ENCODE results near the gene MS4A14.

MS4A14 gene

DNA sequence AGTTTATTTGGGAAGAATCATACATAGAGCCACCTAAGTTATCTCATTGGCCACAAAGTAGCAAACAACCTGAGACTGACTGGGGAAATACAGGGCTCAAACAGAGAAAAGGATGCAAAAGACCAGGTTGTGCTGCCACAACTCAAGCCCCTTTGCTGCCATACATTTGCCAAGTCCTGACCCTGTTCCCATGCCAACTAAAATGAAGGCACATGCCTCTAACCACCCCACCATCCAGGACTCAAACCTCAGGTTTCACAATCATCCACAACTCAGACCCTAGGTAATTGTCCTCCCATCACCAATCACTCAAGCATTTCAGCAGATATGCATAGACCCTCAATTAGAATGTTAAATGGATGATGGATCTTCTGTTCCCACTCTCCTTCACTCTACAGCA is 58.0 kb downstream of the MS4A14 start:
- no peak for DNase-seq (ENCODE audit: low read depth)
- TF ChIP-seq, protein P1, sequence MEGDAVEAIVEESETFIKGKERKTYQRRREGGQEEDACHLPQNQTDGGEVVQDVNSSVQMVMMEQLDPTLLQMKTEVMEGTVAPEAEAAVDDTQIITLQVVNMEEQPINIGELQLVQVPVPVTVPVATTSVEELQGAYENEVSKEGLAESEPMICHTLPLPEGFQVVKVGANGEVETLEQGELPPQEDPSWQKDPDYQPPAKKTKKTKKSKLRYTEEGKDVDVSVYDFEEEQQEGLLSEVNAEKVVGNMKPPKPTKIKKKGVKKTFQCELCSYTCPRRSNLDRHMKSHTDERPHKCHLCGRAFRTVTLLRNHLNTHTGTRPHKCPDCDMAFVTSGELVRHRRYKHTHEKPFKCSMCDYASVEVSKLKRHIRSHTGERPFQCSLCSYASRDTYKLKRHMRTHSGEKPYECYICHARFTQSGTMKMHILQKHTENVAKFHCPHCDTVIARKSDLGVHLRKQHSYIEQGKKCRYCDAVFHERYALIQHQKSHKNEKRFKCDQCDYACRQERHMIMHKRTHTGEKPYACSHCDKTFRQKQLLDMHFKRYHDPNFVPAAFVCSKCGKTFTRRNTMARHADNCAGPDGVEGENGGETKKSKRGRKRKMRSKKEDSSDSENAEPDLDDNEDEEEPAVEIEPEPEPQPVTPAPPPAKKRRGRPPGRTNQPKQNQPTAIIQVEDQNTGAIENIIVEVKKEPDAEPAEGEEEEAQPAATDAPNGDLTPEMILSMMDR (IDR thresholded peaks at IDR 0.05; ENCODE audit: low read depth, low read length, missing control alignments), result no peak
- H3K4me3 ChIP-seq (ENCODE audit: low read depth, low read length), result no peak overlapping the region

DNA sequence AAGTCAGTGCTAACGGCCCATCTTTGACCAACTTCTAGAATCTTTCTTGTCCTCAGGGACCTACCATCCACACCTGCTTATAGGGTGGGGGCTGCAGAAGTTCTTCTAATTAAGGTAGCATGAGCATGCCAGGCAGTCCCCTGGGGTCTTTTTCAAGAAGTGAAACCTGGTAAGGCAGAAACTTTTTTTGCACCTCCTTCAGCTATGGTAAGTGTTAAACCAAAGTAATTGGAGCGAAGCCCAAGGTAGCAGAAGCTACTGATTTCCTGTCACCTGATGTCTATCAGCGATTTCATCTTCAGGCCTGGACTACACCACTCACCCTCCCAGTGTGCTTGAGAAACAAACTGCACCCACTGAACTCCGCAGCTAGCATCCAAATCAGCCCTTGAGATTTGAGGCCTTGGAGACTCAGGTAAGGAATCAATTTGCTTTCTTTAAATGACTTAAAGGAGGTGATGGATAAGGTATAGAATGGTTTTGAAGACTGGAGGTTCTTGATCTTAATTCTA is 59.3 kb downstream of the MS4A14 start, which contains the start of gene MS4A1:
TSS of gene MS4A1 (plus strand) at position 317 of the 512 bp plus-strand sequence. CDS start 6,528 bp downstream, outside the sequence.
- peak; percentile 92 for DNase-seq (ENCODE audit: low read depth)
- TF ChIP-seq, protein P1 (IDR thresholded peaks at IDR 0.05; ENCODE audit: low read depth, low read length, missing control alignments), result no peak
- H3K4me3 ChIP-seq (ENCODE audit: low read depth, low read length), result peak within 1 kb of the TSS; percentile 58

DNA sequence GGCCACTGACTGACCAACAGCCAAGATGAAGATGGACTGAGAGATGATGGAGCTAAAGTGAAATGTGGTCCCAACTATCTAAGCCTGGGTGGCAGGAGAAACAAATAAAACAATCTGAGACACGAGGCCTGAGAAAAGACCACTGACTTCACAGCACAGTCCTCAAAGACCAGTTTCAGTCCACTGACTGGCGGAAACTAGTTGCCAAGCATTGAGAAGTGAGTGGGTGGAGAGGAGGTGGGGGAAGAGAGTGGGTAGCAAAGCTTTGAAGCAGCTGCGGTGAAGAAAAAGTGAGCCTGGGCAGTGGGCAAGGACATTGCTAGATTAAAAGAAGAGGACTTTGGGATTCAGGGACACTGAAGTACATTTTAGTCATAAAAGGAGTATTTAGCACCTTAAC is 61.3 kb downstream of the MS4A14 start:
- H3K4me3 ChIP-seq (ENCODE audit: low read depth, low read length), result peak overlapping the region; percentile 58
- DNase-seq (ENCODE audit: low read depth), result peak; percentile 60
- TF ChIP-seq, protein P1 (IDR thresholded peaks at IDR 0.05; ENCODE audit: low read depth, low read length, missing control alignments), result no peak

DNA sequence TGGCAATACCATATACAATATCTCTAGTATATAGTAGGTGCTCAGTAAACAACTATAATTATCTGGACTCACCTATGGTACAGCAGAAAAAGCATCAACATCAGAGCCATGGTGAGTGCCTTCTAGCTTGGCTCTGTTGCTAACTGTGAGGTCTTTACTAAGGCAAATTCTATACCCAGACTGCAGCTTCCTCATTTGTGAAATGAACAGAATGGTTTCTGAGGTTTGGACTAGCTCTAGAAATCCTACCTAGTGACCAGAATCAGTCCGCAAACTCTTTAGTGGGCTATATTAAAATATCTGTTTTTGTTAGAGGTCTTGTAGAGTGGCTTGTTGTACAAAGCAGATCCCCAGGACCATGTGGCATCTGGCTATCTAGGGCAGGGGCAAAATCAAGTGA is 63.1 kb downstream of the MS4A14 start:
- TF ChIP-seq, protein P1 (IDR thresholded peaks at IDR 0.05; ENCODE audit: low read depth, low read length, missing control alignments), result no peak
- DNase-seq (ENCODE audit: low read depth), result no peak
- H3K4me3 ChIP-seq (ENCODE audit: low read depth, low read length), result peak overlapping the region; percentile 58
